ENCODE measurements around the gene SRGAP1.

DNA sequence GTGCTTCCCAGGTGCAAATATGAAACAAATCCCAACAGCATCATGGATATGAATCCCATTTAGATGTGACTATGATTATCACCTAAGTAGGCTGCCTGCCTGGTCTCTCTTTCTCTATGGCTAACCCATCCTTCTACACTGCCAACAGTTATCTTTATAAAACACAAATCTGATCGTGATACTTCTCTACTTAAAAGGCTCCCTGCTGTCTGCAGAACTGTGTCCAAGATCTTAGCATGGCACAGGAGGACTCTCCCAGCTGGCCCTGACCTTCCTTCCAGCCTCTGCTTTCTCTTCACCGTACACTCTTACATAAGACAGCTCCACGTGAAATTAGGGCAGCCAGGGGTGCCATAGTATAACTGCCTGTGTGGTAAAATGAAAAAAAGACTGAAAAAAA is 3.5 kb upstream of the SRGAP1 start:
- TF ChIP-seq, protein P1, sequence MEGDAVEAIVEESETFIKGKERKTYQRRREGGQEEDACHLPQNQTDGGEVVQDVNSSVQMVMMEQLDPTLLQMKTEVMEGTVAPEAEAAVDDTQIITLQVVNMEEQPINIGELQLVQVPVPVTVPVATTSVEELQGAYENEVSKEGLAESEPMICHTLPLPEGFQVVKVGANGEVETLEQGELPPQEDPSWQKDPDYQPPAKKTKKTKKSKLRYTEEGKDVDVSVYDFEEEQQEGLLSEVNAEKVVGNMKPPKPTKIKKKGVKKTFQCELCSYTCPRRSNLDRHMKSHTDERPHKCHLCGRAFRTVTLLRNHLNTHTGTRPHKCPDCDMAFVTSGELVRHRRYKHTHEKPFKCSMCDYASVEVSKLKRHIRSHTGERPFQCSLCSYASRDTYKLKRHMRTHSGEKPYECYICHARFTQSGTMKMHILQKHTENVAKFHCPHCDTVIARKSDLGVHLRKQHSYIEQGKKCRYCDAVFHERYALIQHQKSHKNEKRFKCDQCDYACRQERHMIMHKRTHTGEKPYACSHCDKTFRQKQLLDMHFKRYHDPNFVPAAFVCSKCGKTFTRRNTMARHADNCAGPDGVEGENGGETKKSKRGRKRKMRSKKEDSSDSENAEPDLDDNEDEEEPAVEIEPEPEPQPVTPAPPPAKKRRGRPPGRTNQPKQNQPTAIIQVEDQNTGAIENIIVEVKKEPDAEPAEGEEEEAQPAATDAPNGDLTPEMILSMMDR (IDR thresholded peaks at IDR 0.05), result no peak
- no peak for TF ChIP-seq POLR2AphosphoS5 (IDR thresholded peaks at IDR 0.05)

Data from stomach (tissue), 4 donors.